Measurements from ENCODE around the gene ARHGAP24.

- peak; percentile 32 to 41 for TF ChIP-seq CTCF (IDR thresholded peaks at IDR 0.05; ENCODE audit: extremely low read depth in 1 of 2, insufficient read depth in 1 of 2, low read depth in 1 of 2, low read length in 2 of 2)
- TF ChIP-seq POLR2A (IDR thresholded peaks at IDR 0.05; ENCODE audit: low read depth, low read length): no peak
- no peak for TF ChIP-seq POLR2AphosphoS5 (IDR thresholded peaks at IDR 0.05; ENCODE audit: insufficient read depth, low read depth, low read length)
- TF ChIP-seq JUN (IDR thresholded peaks at IDR 0.05; ENCODE audit: borderline replicate concordance, insufficient read depth, insufficient read length, low read depth): no peak
- TF ChIP-seq MYC (IDR thresholded peaks at IDR 0.05; ENCODE audit: low read depth, low read length): no peak
- TF ChIP-seq GATA2 (IDR thresholded peaks at IDR 0.05; ENCODE audit: insufficient read depth, insufficient read length, low read depth, low read length): no peak
- no peak for TF ChIP-seq EZH2 (IDR thresholded peaks at IDR 0.05; ENCODE audit: borderline replicate concordance, low read depth, low read length, severe bottlenecking)
- TF ChIP-seq MAX (IDR thresholded peaks at IDR 0.05; ENCODE audit: insufficient read depth, insufficient read length): no peak
Measured at GRCh38 chr4:86043755-86044592, 569.0 kb downstream of the ARHGAP24 start.

All from endothelial cell of umbilical vein (primary cell).